Measurements from ENCODE around the gene FBXO41.

Gene FBXO41

GRCh38 chr2:73250872-73251846, 33.1 kb downstream of the FBXO41 start:
- TF ChIP-seq, protein P1, sequence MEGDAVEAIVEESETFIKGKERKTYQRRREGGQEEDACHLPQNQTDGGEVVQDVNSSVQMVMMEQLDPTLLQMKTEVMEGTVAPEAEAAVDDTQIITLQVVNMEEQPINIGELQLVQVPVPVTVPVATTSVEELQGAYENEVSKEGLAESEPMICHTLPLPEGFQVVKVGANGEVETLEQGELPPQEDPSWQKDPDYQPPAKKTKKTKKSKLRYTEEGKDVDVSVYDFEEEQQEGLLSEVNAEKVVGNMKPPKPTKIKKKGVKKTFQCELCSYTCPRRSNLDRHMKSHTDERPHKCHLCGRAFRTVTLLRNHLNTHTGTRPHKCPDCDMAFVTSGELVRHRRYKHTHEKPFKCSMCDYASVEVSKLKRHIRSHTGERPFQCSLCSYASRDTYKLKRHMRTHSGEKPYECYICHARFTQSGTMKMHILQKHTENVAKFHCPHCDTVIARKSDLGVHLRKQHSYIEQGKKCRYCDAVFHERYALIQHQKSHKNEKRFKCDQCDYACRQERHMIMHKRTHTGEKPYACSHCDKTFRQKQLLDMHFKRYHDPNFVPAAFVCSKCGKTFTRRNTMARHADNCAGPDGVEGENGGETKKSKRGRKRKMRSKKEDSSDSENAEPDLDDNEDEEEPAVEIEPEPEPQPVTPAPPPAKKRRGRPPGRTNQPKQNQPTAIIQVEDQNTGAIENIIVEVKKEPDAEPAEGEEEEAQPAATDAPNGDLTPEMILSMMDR (IDR thresholded peaks at IDR 0.05; ENCODE audit: extremely low read depth, insufficient read depth, missing control alignments): no peak
- no peak for DNase-seq (ENCODE audit: low spot score)
- in situ Hi-C loops (cut with MboI; ENCODE audit: low pct_unique_long_range_greater_than_20kb, low sequenced_read_pairs, unreplicated experiment): no loop called here

- in situ Hi-C loops (cut with MboI; ENCODE audit: low pct_unique_long_range_greater_than_20kb, low sequenced_read_pairs, unreplicated experiment): no loop called here
- TF ChIP-seq, protein P1 (IDR thresholded peaks at IDR 0.05; ENCODE audit: extremely low read depth, insufficient read depth, missing control alignments): no peak
- DNase-seq (ENCODE audit: low spot score): no peak
These were observed 34.6 kb downstream of the FBXO41 start for GRCh38 chr2:73249636-73250035.

GRCh38 chr2:73246850-73247249, 37.4 kb downstream of the FBXO41 start:
- in situ Hi-C loops (cut with MboI; ENCODE audit: low pct_unique_long_range_greater_than_20kb, low sequenced_read_pairs, unreplicated experiment): no loop called here
- TF ChIP-seq, protein P1 (IDR thresholded peaks at IDR 0.05; ENCODE audit: extremely low read depth, insufficient read depth, missing control alignments): no peak
- no peak for DNase-seq (ENCODE audit: low spot score)

- in situ Hi-C loops (cut with MboI; ENCODE audit: low pct_unique_long_range_greater_than_20kb, low sequenced_read_pairs, unreplicated experiment): no loop called here
- TF ChIP-seq, protein P1 (IDR thresholded peaks at IDR 0.05; ENCODE audit: extremely low read depth, insufficient read depth, missing control alignments): no peak
- DNase-seq (ENCODE audit: low spot score): no peak
These were observed 39.7 kb downstream of the FBXO41 start for GRCh38 chr2:73244580-73244979.

DNA sequence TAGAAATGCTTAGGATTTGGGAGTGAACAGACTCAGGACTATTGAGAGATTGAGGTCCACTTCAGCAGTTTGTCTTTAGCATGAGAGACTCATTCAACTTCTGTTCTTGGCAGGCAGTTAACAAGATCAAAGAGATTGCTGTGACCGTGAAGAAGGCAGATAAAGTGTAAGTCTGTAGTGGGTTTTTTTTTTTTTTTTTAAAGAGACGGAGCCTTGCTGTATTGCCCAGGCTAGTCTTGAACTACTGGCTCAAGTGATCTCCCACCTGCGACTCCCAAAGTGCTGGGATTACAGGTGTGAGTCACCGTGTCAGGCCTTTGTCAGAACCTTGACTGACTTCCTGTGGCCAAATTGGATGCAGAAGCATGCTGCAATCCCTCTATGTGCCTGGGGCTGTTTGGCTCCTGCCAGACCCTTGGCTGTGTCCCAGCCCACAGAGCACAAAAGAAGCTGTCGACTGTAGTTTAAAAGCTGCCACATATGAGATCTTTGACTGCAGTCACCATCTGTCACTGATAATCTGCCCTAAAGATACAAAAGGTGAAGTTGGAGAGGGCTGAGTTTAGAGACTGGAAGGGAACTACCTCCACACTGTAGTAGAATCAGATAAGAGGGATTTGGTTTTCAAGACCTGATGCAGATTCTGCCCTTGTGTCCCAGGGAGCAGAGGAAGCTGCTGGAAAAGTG, 40.3 kb downstream of the FBXO41 start:
- in situ Hi-C loops (cut with MboI; ENCODE audit: low pct_unique_long_range_greater_than_20kb, low sequenced_read_pairs, unreplicated experiment): no loop called here
- TF ChIP-seq, protein P1 (IDR thresholded peaks at IDR 0.05; ENCODE audit: extremely low read depth, insufficient read depth, missing control alignments): no peak
- no peak for DNase-seq (ENCODE audit: low spot score)

DNA sequence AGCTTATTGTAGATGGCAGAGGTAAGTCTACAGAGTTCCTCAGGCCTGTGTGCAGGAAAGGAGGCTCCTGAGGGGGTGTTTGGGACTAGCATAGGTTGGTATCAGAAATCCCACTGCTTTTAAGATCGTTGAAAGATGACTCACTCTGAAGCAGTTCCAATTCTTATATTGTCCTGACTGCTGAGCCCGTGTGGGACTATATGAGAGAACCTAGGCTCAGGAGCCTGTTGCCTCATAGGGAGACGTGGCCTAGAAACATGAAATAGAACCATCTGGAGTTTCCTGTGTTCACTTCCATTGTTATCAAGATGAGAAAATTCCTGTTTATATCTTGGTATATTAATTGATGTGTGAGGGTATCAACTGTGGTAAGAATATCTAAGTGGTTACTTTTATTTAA, 44.5 kb downstream of the FBXO41 start:
- DNase-seq (ENCODE audit: low spot score): no peak
- in situ Hi-C loops (cut with MboI; ENCODE audit: low pct_unique_long_range_greater_than_20kb, low sequenced_read_pairs, unreplicated experiment): no loop called here
- TF ChIP-seq, protein P1 (IDR thresholded peaks at IDR 0.05; ENCODE audit: extremely low read depth, insufficient read depth, missing control alignments): no peak
